A673 (cell line): ENCODE measurements around the gene UBA6.

Source experiments
- EZH2 ChIP-seq: fragments of 200-600 bp; sonication (generic); IDR thresholded peaks from 2 replicates; pipeline ENCODE4 v1.6.1; 2017; ENCODE audit warnings: borderline replicate concordance, low read depth, mild to moderate bottlenecking, mixed read lengths, antibody characterized with exemption, low read length; ENCODE audit not compliant: poor library complexity, severe bottlenecking
- TF ChIP-seq, protein P1 (sequence below): fragments of 300-800, 200-600 bp; sonication (generic); conservative IDR thresholded peaks from 2 replicates; pipeline ENCODE4 v1.5.1; 2017; ENCODE audit warnings: low read depth, mild to moderate bottlenecking, antibody characterized with exemption, low read length, moderate library complexity, mixed read lengths

DNA sequence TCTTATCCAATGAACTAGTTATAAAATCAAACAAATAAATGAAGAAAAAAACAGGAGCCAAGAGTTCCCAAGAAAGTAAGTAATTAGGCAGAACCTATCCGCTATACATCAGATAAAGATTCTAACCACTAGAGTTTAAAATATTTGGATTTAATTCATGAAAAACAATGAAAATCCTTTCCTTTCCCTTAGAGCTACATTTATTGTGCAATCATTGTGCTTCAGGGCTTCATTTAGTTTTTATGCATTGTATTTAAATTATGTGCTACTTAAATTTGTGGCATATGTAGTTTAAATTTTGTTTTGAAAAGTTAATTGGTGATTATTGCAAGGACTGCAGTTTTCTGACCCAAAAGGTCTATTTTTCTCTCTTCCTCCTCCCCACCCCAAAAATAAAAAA, 35.3 kb upstream of the UBA6 start:
- TF ChIP-seq, protein P1, sequence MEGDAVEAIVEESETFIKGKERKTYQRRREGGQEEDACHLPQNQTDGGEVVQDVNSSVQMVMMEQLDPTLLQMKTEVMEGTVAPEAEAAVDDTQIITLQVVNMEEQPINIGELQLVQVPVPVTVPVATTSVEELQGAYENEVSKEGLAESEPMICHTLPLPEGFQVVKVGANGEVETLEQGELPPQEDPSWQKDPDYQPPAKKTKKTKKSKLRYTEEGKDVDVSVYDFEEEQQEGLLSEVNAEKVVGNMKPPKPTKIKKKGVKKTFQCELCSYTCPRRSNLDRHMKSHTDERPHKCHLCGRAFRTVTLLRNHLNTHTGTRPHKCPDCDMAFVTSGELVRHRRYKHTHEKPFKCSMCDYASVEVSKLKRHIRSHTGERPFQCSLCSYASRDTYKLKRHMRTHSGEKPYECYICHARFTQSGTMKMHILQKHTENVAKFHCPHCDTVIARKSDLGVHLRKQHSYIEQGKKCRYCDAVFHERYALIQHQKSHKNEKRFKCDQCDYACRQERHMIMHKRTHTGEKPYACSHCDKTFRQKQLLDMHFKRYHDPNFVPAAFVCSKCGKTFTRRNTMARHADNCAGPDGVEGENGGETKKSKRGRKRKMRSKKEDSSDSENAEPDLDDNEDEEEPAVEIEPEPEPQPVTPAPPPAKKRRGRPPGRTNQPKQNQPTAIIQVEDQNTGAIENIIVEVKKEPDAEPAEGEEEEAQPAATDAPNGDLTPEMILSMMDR = no peak
- TF ChIP-seq EZH2 = no peak
